Keratinocyte (primary cell): ENCODE data around the gene OBSCN.

Experiments used
- EZH2 ChIP-seq: IDR thresholded peaks from one replicate; pipeline ENCODE4 v1.6.1; 2012; ENCODE audit warnings: inconsistent platforms, mild to moderate bottlenecking, low read length, moderate library complexity
- TF ChIP-seq, protein P1 (sequence below), 3 experiments: IDR thresholded peaks in 1 of 3; conservative IDR thresholded peaks in 1 of 3; optimal IDR thresholded peaks in 1 of 3; 2 replicates in 2 of 3; 3 replicates in 1 of 3; pipeline versions ENCODE3 to v1.5.1; 2011; ENCODE audit warnings: low read length in 3 of 3, mild to moderate bottlenecking in 3 of 3, moderate library complexity in 2 of 3, control low read depth in 1 of 3, inconsistent platforms in 1 of 3; ENCODE audit not compliant: insufficient read depth in 2 of 3; ENCODE audit errors: extremely low read depth in 1 of 3

DNA sequence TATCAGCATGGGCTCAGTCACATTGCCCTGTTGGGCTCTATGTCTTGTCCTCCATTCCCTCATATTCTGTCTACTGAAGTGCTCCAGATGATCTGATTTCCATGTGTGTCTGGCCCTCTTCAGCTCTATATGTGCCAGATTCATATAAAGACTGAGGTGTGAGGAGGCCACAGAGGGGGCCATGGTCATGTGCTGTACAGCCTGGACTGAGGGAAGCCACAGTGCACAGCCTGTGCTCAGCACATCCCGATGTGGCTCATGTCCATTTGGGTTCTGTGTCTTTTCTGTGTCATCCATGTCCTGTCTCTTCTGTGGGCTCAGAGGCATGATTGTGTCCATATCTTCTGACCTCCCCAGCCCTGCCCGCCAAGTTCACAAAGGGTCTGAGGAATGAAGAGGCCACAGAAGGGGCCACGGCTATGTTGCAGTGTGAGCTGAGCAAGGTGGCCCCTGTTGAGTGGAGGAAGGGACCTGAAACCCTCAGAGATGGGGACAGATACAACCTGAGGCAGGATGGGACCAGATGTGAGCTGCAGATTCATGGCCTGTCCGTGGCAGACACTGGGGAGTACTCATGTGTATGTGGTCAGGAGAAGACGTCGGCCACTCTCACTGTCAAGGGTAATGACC, 97.0 kb downstream of the OBSCN start:
- no peak for TF ChIP-seq EZH2
- TF ChIP-seq, protein P1, sequence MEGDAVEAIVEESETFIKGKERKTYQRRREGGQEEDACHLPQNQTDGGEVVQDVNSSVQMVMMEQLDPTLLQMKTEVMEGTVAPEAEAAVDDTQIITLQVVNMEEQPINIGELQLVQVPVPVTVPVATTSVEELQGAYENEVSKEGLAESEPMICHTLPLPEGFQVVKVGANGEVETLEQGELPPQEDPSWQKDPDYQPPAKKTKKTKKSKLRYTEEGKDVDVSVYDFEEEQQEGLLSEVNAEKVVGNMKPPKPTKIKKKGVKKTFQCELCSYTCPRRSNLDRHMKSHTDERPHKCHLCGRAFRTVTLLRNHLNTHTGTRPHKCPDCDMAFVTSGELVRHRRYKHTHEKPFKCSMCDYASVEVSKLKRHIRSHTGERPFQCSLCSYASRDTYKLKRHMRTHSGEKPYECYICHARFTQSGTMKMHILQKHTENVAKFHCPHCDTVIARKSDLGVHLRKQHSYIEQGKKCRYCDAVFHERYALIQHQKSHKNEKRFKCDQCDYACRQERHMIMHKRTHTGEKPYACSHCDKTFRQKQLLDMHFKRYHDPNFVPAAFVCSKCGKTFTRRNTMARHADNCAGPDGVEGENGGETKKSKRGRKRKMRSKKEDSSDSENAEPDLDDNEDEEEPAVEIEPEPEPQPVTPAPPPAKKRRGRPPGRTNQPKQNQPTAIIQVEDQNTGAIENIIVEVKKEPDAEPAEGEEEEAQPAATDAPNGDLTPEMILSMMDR (optimal IDR thresholded peaks at IDR 0.05 in 1 of 3, IDR thresholded peaks at IDR 0.05 in 1 of 3, conservative IDR thresholded peaks at IDR 0.05 in 1 of 3; ENCODE audit: extremely low read depth in 1 of 3, insufficient read depth in 2 of 3, low read length in 3 of 3) = no peak
